ENCODE measurements around the gene CHD6. TPM values are rescaled to one million over a fixed set of nuclear protein-coding genes. Genes with fewer than 3 reads are reported as not detected.
A peak's percentile ranks its signal among the peaks of the same experiment; 100 is the strongest.

CHD6 gene
- total and polyA plus RNA-seq, 3 experiments from 2014 or later = 24.6 to 59.5 (median 25.3) TPM

GRCh38 chr20:41650231-41650948 is 32.2 kb upstream of the CHD6 start:
- Histone ChIP-seq H3K4me3 (ENCODE audit: low read length) (no peak overlapping the region), H3K27me3 (ENCODE audit: insufficient read depth, low read length, poor library complexity, severe bottlenecking) (no peaks in the 10 kb centered on the region)
- CTCF ChIA-PET = no interaction called here

GRCh38 chr20:41649489-41649888 is 31.3 kb upstream of the CHD6 start:
- H3K27ac Mint-ChIP-seq = no peak overlapping the region
- CTCF ChIA-PET = no interaction called here
- Histone ChIP-seq H3K27me3 (ENCODE audit: insufficient read depth, low read length, poor library complexity, severe bottlenecking) (no peaks in the 10 kb centered on the region), H3K9me3 (ENCODE audit: low read length) (no peaks in the 10 kb centered on the region), H3K4me1 (ENCODE audit: insufficient read depth, low read length) (no peaks in the 10 kb centered on the region), H3K4me3 (ENCODE audit: low read length) (no peak overlapping the region), H3K27ac (ENCODE audit: low read depth, low read length) (no peak overlapping the region), H3K36me3 (ENCODE audit: insufficient read depth, low read length) (no peaks in the 10 kb centered on the region)
- H3K4me1 Mint-ChIP-seq = no peaks in the 10 kb centered on the region
- H3K36me3 Mint-ChIP-seq = no peaks in the 10 kb centered on the region
- no peaks in the 10 kb centered on the region for H3K9me3 Mint-ChIP-seq
- peaks cover 7 to 47% of the 10 kb centered on the region in 2 donors for H3K27me3 Mint-ChIP-seq
- no peak overlapping the region for H3K4me3 Mint-ChIP-seq
- no peak for DNase-seq
- POLR2A ChIA-PET = no interaction called here

More at GRCh38 chr20:41650231-41650948, 32.2 kb upstream of the CHD6 start:
- POLR2A ChIA-PET = no interaction called here
- Mint-ChIP-seq H3K4me3 (no peak overlapping the region), H3K4me1 (no peaks in the 10 kb centered on the region), H3K9me3 (no peaks in the 10 kb centered on the region), H3K27me3 (peaks cover 8 to 46% of the 10 kb centered on the region in 2 donors), H3K36me3 (no peaks in the 10 kb centered on the region), H3K27ac (no peak overlapping the region)
- H3K27ac ChIP-seq (ENCODE audit: low read depth, low read length) = no peak overlapping the region
- DNase-seq = no peak
- no peaks in the 10 kb centered on the region for H3K4me1 ChIP-seq (ENCODE audit: insufficient read depth, low read length)
- no peaks in the 10 kb centered on the region for H3K9me3 ChIP-seq (ENCODE audit: low read length)
- H3K36me3 ChIP-seq (ENCODE audit: insufficient read depth, low read length) = no peaks in the 10 kb centered on the region

GRCh38 chr20:41645372-41645771 is 27.2 kb upstream of the CHD6 start:
- Histone ChIP-seq H3K4me1 (ENCODE audit: insufficient read depth, low read length) (no peaks in the 10 kb centered on the region), H3K4me3 (ENCODE audit: low read length) (no peak overlapping the region), H3K27ac (ENCODE audit: low read depth, low read length) (no peak overlapping the region), H3K27me3 (ENCODE audit: insufficient read depth, low read length, poor library complexity, severe bottlenecking) (peaks cover 3% of the 10 kb centered on the region), H3K9me3 (ENCODE audit: low read length) (no peaks in the 10 kb centered on the region), H3K36me3 (ENCODE audit: insufficient read depth, low read length) (no peaks in the 10 kb centered on the region)
- Mint-ChIP-seq H3K4me3 (no peak overlapping the region), H3K27me3 (peaks cover 15 to 46% of the 10 kb centered on the region in 2 donors), H3K4me1 (no peaks in the 10 kb centered on the region), H3K36me3 (no peaks in the 10 kb centered on the region), H3K9me3 (no peaks in the 10 kb centered on the region), H3K27ac (no peak overlapping the region)
- DNase-seq = no peak
- ChIA-PET CTCF (no interaction called here), POLR2A (no interaction called here)

GRCh38 chr20:41643504-41643938 is 25.3 kb upstream of the CHD6 start:
- ChIA-PET CTCF (no interaction called here), POLR2A (no interaction called here)
- Mint-ChIP-seq H3K4me1 (peaks cover 0 to 7% (median 4%) of the 10 kb centered on the region in 3 donors), H3K27me3 (peaks cover 15 to 58% of the 10 kb centered on the region in 2 donors), H3K36me3 (no peaks in the 10 kb centered on the region), H3K9me3 (no peaks in the 10 kb centered on the region), H3K4me3 (no peak overlapping the region), H3K27ac (no peak overlapping the region)
- no peaks in the 10 kb centered on the region for H3K4me1 ChIP-seq (ENCODE audit: insufficient read depth, low read length)
- no peaks in the 10 kb centered on the region for H3K9me3 ChIP-seq (ENCODE audit: low read length)
- no peak for DNase-seq
- H3K4me3 ChIP-seq (ENCODE audit: low read length) = no peak overlapping the region
- H3K36me3 ChIP-seq (ENCODE audit: insufficient read depth, low read length) = no peaks in the 10 kb centered on the region
- H3K27me3 ChIP-seq (ENCODE audit: insufficient read depth, low read length, poor library complexity, severe bottlenecking) = peaks cover 3% of the 10 kb centered on the region
- H3K27ac ChIP-seq (ENCODE audit: low read depth, low read length) = peak overlapping the region; percentile 21

GRCh38 chr20:41639630-41640029 is 21.5 kb upstream of the CHD6 start:
- CTCF ChIA-PET = no interaction called here
- no peaks in the 10 kb centered on the region for H3K4me1 ChIP-seq (ENCODE audit: insufficient read depth, low read length)
- no peaks in the 10 kb centered on the region for H3K36me3 ChIP-seq (ENCODE audit: insufficient read depth, low read length)
- POLR2A ChIA-PET = no interaction called here
- H3K27me3 ChIP-seq (ENCODE audit: insufficient read depth, low read length, poor library complexity, severe bottlenecking) = peaks cover 3% of the 10 kb centered on the region
- Mint-ChIP-seq H3K4me3 (no peak overlapping the region), H3K4me1 (peaks cover 0 to 7% (median 4%) of the 10 kb centered on the region in 3 donors), H3K27ac (no peak overlapping the region), H3K36me3 (no peaks in the 10 kb centered on the region), H3K9me3 (no peaks in the 10 kb centered on the region), H3K27me3 (peaks cover 9 to 30% of the 10 kb centered on the region in 2 donors)
- no peak overlapping the region for H3K4me3 ChIP-seq (ENCODE audit: low read length)
- no peak overlapping the region for H3K27ac ChIP-seq (ENCODE audit: low read depth, low read length)
- DNase-seq = no peak
- H3K9me3 ChIP-seq (ENCODE audit: low read length) = no peaks in the 10 kb centered on the region

- Histone ChIP-seq H3K27me3 (ENCODE audit: insufficient read depth, low read length, poor library complexity, severe bottlenecking) (peaks cover 3% of the 10 kb centered on the region), H3K4me1 (ENCODE audit: insufficient read depth, low read length) (no peaks in the 10 kb centered on the region), H3K4me3 (ENCODE audit: low read length) (no peak overlapping the region), H3K36me3 (ENCODE audit: insufficient read depth, low read length) (no peaks in the 10 kb centered on the region), H3K27ac (ENCODE audit: low read depth, low read length) (no peak overlapping the region), H3K9me3 (ENCODE audit: low read length) (no peaks in the 10 kb centered on the region)
- POLR2A ChIA-PET = no interaction called here
- no peaks in the 10 kb centered on the region for H3K9me3 Mint-ChIP-seq
- no peaks in the 10 kb centered on the region for H3K36me3 Mint-ChIP-seq
- peaks cover 4 to 26% of the 10 kb centered on the region in 2 donors for H3K27me3 Mint-ChIP-seq
- CTCF ChIA-PET = no interaction called here
- H3K4me3 Mint-ChIP-seq = no peak overlapping the region
- no peak for DNase-seq
- H3K27ac Mint-ChIP-seq = no peak overlapping the region
- H3K4me1 Mint-ChIP-seq = peaks cover 0 to 7% (median 4%) of the 10 kb centered on the region in 3 donors
Observed at GRCh38 chr20:41638456-41638855, 20.3 kb upstream of the CHD6 start.

GRCh38 chr20:41635158-41635557 is 17.0 kb upstream of the CHD6 start:
- Histone ChIP-seq H3K27me3 (ENCODE audit: insufficient read depth, low read length, poor library complexity, severe bottlenecking) (peaks cover under 1% of the 10 kb centered on the region), H3K36me3 (ENCODE audit: insufficient read depth, low read length) (no peaks in the 10 kb centered on the region), H3K9me3 (ENCODE audit: low read length) (no peaks in the 10 kb centered on the region), H3K4me1 (ENCODE audit: insufficient read depth, low read length) (no peaks in the 10 kb centered on the region), H3K4me3 (ENCODE audit: low read length) (no peak overlapping the region), H3K27ac (ENCODE audit: low read depth, low read length) (no peak overlapping the region)
- peaks cover 1 to 11% (median 4%) of the 10 kb centered on the region in 3 donors for H3K4me1 Mint-ChIP-seq
- no peak overlapping the region for H3K27ac Mint-ChIP-seq
- no peaks in the 10 kb centered on the region for H3K36me3 Mint-ChIP-seq
- peaks cover 3 to 34% of the 10 kb centered on the region in 2 donors for H3K27me3 Mint-ChIP-seq
- no peak for DNase-seq
- POLR2A ChIA-PET = no interaction called here
- CTCF ChIA-PET = no interaction called here
- no peaks in the 10 kb centered on the region for H3K9me3 Mint-ChIP-seq
- no peak overlapping the region for H3K4me3 Mint-ChIP-seq

- Histone ChIP-seq H3K27ac (ENCODE audit: low read depth, low read length) (no peak overlapping the region), H3K27me3 (ENCODE audit: insufficient read depth, low read length, poor library complexity, severe bottlenecking) (peaks cover 3% of the 10 kb centered on the region), H3K4me3 (ENCODE audit: low read length) (no peak overlapping the region), H3K36me3 (ENCODE audit: insufficient read depth, low read length) (no peaks in the 10 kb centered on the region), H3K9me3 (ENCODE audit: low read length) (no peaks in the 10 kb centered on the region), H3K4me1 (ENCODE audit: insufficient read depth, low read length) (no peaks in the 10 kb centered on the region)
- Mint-ChIP-seq H3K4me3 (no peak overlapping the region), H3K4me1 (peaks cover 0 to 4% (median 1%) of the 10 kb centered on the region in 3 donors), H3K27me3 (peaks cover 5 to 23% of the 10 kb centered on the region in 2 donors), H3K9me3 (no peaks in the 10 kb centered on the region), H3K27ac (peak overlapping the region in 1 of 8 donors; percentile 25), H3K36me3 (no peaks in the 10 kb centered on the region)
- DNase-seq = no peak
- CTCF ChIA-PET = no interaction called here
- POLR2A ChIA-PET = interaction anchor here (0.9 kb wide), 1 partner anchor 60 kb away, joined by 3 read pairs; no protein-coding TSS in a partner anchor
Observed at GRCh38 chr20:41632896-41633295, 14.7 kb upstream of the CHD6 start.
